Activated CD4-positive, CD25-positive, alpha-beta regulatory T cell treated with anti-CD3 and anti-CD28 coated beads, Interleukin-2, amount 50 U/mL, for 16 hours (primary cell): Measurements from ENCODE around the gene SESN1.

ENCODE experiments used
- DNase-seq: peaks from one replicate; pipeline ENCODE4 v3.0.0-alpha.2; 2020; ENCODE audit warnings: low read depth, low spot score

SESN1 gene

DNA sequence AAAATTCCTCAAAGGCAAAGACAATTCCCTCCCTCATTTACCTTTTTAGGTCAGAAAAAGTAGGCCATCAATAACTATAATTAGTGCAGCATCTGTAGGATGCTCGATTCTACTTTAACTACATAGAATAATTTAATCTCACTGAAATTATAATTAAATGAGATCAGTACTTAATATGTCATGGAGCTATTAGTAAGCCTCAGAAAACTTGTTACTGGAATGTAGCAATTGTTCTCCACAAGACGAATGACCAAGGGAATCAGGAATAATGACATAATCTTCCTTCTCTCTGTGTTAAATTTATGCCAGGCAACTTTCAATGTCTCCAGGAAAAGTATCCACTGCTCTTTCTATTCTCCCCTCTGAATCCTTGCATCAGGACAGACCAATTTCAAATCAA, 34.1 kb downstream of the SESN1 start:
- no peak for DNase-seq

DNA sequence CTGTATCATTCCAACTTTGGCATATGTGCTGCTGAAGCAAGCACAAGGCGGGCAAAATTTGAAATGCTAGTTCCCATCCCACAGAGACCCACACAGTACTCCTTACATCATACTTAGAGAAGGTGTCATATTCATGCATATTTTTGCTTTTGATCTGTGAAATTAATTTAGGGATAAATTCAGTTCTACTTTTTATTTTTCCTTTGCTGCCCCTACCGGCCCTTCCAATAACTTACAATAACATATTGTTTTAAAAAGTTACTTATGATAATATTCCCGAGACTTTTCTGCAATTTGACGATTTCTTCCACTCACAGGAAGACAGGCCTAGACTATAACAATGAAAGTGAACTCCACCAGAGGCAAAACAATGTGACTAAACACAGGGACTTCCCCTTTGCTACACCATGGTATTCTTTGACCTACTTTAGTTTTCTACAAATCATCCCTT, 35.0 kb downstream of the SESN1 start:
- DNase-seq: no peak

- no peak for DNase-seq
Observed at GRCh38 chr6:109059153-109059552, 35.5 kb downstream of the SESN1 start.

DNA sequence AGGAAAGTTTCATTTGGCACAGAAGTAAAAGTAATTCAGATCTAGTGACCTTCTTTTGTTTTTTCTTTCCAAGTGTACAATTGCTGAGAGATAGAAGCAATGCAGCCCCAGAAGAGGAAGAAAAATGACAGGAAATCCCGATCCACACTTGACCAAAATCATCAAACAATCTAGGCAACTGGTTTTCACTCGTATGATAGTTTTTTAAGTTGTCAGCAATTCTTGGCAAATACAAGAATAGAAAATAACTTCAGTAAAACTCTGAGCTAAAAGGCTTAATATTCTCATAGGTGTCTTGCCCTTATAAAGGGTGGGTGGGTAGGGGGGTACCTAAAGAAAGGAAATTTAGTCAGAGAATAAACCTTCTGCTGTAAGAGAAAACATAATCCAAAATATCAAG, 36.0 kb downstream of the SESN1 start:
- DNase-seq: no peak

DNA sequence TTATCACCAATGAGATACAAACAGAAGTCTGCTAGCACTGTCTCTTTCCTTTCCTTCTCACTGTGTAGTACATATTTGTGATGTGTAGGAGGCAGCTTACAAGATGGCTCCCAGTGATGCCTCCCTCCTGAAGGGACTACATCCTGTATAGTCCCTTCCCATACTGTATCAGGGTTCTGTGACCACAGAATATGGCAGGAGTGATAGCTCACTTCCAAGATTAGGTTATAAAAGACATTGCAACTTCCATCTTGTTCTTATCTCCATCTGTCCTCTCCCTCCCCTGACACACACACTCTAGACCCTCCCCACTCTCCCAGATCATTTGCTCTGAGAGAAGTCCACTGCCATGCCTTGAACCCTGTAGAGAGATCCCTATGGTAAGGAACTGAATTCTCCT, 38.0 kb downstream of the SESN1 start:
- DNase-seq: no peak

DNA sequence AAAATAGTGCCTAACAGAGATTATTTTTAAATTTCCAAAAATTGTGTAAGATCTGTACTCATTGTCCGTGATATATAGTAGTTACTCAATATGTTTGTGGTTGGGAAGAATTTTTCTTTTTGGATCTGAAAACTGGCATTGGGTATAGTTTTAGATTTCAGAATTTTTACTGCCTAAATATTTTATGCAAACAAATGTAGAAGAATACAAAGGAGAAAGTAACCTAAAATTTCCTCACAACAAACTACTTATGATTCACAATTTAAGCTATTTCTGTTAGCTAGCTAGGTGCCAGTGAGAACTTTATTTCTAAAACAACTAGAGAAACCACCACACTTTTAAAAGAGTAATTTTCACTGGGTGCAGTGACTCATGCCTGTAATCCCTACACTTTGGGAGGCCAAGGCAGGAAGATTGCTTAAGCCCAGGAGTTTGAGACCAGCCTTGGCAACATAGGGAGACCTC, 38.8 kb downstream of the SESN1 start:
- DNase-seq: no peak

DNA sequence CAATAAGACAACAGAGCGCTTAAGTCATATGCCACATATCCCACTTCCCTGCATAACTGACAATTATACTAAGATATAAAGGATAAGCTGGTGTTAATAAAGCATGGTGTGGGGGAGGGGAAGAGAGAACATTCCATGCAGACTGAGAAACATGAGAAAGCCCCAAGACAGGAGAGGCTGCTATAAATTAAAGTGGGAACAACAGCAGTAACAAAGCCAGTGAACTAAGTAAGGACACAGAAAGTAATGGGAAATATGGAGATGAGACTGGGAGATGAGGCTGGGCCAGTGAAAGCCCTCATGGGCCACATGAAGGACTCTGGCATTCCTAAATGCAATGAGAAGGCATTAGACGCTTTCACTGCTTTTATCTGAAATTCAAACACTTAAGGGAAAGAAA, 41.3 kb downstream of the SESN1 start:
- DNase-seq: no peak

DNA sequence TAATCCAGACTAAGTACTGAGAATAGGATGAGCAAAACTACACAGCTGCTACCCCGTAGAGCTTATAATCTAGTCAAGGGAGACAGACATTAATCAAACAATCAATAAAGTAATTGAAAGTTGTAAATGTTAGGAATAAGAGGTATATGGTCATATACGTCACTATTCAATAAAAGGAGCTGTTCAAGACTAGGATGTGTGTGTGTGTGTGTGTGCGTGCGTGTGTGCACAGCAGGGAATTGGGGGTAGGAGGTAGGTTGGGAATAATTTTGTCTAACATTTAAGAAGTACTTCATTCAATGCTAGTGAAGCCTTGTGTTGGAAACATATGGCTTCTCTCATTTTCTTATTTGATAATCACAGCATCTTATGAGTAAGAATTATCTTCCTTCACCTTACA, 41.8 kb downstream of the SESN1 start:
- no peak for DNase-seq

DNA sequence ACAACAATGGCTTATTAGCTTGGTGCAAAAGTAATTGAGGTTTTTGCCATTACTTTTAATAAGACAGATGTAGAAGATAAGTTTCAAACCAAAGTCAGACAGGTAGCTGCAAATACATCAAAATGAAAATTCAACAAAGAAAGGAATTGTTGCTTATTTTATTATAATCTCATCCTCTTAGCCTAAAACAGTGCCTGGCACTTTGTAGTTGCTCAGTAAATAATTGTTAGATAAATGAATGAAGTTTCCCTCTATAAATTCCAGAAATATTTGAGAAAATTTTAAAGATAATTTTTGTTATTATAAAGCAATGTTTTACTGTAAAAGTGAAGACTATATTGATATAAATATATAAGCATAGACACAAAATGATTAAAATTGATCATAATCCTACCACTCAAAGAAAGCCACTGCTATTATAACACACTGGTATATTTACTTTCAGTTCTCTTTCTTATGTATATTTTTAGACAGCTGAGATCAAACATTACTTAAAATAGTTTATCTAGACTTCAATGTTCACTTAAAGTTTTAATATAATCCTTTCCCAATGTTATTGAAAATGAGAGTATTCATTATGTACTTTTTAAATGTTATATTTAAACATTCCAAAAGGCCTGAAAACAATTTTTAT, 42.5 kb downstream of the SESN1 start:
- DNase-seq: no peak

GRCh38 chr6:109051301-109052017, 43.2 kb downstream of the SESN1 start:
- no peak for DNase-seq

DNA sequence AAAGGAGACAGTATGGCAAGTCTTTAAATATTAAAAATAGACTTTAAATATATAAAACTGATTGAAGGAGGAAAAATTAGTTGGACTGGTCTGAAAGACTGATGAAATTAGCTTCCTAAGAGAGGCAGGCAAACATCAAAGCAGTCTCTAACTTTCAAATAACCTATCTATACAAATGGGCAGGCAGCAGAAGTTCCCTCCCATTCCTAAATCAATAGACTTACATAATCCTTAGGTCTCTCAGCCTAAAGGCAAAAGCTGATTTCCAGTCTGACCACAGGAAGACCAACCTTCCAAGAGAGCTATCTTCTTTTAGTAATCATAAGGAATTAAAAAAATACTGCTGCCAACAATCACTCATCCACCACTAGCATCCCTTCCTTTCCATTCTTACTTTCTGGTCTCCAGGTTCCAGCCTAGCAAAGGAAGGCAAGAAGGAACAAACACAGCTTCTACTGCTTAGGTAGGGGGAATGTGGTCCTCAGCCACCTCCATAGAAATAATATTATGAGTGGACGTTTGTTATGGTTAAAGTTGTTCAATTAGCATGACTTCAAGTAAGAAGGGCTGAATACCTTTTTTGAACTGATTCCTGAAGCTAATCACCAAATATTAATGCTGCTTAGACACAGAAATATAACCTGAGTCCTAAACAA, 44.1 kb downstream of the SESN1 start:
- no peak for DNase-seq

DNA sequence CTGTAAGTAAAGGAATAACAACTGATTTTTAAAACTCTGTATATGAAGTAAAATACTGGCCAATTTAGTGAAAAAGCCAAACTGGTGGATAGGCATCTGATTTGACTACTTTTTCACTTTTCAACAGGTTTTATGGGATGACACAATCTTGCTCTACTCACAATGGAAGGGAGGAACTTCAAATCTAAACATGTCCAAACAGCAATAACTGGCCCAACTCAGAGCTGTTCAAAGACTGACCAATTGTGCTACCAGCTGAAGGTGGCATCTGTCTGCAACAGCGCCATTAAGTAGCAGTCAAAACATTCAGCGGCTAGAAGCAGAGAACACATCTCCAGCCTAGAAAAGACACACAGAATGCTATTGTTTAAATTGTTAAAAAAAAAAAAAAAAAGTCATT, 44.6 kb downstream of the SESN1 start:
- no peak for DNase-seq

DNA sequence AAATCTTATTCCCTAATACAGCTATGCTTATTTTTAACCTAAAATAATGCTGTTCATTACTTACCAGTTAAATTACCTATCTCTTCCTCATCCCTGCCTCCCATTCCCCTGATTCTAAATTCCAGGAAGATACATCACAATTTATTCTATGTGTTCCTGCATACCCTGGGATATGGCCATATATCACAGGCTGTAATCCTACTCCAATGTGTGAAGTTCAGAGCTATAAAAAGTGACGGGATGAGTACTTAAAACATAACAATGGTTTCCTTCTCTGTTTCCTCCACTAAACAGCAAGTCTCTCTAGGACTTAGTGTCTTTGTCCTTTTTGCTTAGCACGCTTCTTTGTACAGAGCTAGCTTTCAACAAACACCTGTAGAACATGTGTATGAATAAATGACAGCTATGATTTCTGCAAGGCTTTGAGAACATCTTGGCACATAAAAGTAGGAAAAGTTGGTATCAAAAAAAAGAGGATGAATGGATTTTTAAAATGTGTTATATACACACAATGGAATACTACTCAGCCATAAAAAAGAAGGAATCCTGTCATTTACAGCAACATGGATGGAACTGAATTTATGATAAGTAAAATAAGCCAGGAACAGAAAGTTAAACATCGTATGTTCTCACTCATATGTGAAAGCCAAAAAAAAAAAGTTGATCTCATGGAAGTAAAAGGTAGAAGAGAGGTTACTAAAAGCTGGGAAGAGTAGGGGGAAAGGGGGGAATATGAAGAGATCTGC, 45.8 kb downstream of the SESN1 start:
- DNase-seq: no peak

DNA sequence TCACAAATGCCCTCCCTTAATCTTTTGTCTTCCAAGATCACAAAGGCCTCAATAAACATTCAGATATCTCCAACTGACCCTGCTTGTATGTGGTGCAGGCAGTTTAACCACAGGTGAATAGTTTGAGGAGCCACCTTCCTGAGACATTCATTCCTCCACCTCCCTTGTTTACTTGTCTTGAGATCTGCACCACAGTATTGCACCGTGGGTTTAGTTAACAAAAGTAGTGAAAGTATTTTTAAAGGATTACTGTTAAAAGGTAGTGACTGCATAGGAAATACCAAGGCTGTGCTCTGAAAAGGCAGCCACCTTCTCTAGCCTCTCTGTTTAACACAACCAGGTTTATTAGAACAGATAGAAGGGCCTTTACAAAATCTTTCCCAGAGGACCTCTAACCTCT, 46.5 kb downstream of the SESN1 start:
- DNase-seq: no peak

- no peak for DNase-seq
Observed at GRCh38 chr6:109045493-109045892, 49.2 kb downstream of the SESN1 start.

- DNase-seq: no peak
Observed at GRCh38 chr6:109039795-109040194, 54.9 kb downstream of the SESN1 start.

DNA sequence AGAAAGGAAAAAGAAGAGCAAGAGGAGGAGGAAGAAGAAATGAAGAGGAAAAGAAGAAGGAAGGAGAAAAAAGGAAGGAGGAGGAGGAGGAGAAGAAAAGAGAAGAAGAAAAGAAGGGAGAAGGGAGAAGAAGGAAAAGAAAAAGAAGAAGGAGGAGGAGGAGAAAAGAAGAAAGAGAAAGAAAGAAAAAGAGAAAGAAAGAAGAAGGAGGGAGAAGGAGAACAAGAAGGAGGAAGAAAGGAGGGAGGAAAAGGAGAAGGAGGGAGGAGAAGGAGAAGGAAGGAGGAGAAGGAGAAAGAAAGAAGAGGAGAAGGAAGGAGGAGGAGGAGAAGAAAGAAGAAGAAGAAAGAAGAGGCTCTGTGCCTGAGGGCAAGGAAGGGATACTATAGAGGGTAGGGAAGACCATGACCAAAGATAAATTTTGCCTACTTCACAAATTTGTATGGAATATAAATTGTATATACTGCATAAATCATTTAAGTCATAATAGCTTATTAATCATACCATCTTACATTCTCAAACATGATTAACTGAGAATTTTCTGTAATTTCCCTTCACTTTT, 55.7 kb downstream of the SESN1 start:
- DNase-seq: no peak

DNA sequence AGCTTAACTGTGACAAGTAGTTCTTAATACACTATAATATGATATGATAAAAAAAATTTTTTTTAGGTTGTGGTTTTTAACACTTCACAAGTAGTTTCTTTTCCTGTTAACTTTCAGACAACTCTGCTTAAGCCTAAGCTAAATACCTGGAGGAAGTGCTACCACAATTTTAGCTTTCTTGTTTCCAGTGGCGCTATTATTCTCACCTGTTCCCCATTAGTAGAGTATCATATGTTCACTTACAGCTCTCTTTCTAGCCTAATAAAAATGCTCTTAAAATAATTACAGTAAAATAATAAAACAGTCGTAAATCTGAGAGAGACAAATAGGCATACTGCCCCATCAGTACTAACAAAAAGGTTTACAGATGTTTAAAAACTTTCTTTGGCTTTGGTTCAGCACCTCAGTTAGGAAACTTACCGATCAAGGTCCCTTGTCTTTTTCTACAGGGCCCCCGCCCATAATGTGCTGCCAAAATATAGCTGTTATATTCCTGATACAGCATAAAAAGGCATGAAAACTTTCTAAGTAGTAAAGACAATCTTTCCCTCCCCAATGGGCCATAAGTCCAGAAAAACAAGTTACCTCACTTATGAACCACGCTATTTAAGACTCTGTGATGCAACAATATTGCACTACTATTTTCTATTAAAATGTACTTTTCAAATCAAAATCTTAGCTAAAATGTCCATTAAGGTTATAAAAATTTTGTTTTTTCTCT, 57.9 kb downstream of the SESN1 start:
- DNase-seq: no peak

DNA sequence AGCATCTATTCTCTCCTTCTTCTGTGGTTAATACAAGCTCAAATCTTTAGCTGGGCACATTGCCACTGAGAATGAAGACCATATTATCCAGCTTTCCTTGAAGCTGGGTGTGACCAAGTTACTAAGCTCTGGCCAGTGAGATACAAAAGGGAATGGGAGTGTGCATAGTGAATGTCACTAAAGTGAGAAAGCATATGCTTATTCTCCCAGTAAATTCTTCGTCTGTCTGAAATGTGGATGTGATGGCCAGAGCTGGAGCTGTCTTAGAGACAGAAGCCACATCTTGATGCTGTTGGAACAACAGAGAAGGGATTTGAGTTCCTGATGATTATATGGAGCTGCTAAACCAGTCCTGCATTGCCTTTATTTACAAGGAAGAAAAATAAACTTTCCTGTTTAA, 60.1 kb downstream of the SESN1 start:
- DNase-seq: no peak

DNA sequence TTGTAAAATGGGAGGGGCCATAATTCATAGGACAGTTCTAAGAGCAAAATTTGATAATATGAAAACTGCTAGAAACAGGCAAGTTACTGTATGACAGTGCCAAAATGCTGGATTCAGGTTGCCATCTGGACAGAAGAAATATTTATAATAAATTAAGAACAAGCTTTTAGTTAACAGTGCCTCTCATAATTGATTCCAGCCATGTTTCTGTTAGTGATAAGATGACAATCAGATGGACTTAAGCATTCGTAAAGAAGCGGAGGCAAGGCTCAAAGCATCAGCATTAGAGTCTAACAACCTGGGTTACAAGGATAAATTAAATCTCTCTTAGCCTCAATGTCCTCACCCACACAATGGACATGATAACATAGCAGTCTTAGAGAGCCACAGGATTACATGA, 61.0 kb downstream of the SESN1 start:
- DNase-seq: no peak

- DNase-seq: no peak
Observed at GRCh38 chr6:109031416-109031815, 63.2 kb downstream of the SESN1 start.
